SU-DHL-6 (cell line): ENCODE measurements around the gene LRRFIP1.

Source experiments
- CTCF ChIP-seq: fragments of 200-600 bp; sonication (generic); IDR thresholded peaks from one replicate; pipeline ENCODE4 v1.5.1; 2017; ENCODE audit warnings: antibody characterized with exemption, mild to moderate bottlenecking, low read length, moderate library complexity; ENCODE audit not compliant: insufficient read depth, poor library complexity, severe bottlenecking
- EZH2phosphoT487 ChIP-seq: fragments of 200-600 bp; sonication (generic), shearing (Covaris generic); conservative IDR thresholded peaks from 2 replicates; pipeline ENCODE4 v1.6.1; 2018; ENCODE audit warnings: mild to moderate bottlenecking, antibody characterized with exemption, low read length, moderate library complexity, mixed read lengths

DNA sequence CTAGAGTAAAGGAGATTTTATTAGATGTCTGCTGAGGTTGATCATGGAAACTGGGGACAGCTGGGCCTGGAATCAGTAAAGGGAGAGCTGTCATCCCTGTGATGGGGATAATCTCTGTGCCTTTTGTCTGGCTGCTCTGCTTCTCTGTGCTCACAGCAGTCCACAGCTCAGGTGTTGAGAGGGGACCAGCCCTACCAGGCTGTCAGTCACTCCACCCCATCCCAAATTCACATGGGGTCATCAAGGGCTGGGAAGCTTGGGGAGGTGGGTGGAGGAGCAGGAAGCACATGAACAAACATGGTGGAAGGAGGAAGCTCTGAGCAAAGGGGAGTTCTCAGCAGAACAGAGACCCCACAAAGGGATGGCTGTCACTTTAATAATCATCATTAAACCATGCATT is 13.7 kb upstream of the LRRFIP1 start:
- TF ChIP-seq CTCF (no peak), EZH2phosphoT487 (no peak)
